WTC11 (cell line): ENCODE measurements around the gene TDRD10. TPM values are rescaled to one million over a fixed set of nuclear protein-coding genes. Genes with fewer than 3 reads are reported as not detected.

ENCODE experiments used
- ATAC-seq: fragments of 200-7000 bp; cut with Tn5 transposase; 2 replicates; pipeline ENCODE4 v1.10.0; 2021; ENCODE audit warnings: mild to moderate bottlenecking, moderate library complexity
- CTCF ChIA-PET: fragments of 300-600 bp; sonication (Branson Sonifier 250); formaldehyde crosslinking; loops from one replicate; lab custom pipeline; 2021; ENCODE audit warnings: antibody characterized with exemption; lab: Charles Lee
- POLR2A ChIA-PET: fragments of 350-600 bp; sonication (Branson Sonifier 250); formaldehyde crosslinking; loops from one replicate; lab custom pipeline; 2021; ENCODE audit warnings: antibody characterized with exemption; lab: Charles Lee
- DNase-seq: peaks from one replicate; pipeline ENCODE4 v3.0.0; 2021; ENCODE audit warnings: low spot score
- H3K27ac Mint-ChIP-seq: 2 replicates; pipeline ENCODE4 v1.8.0; 2021; ENCODE audit warnings: mixed read lengths
- H3K27me3 Mint-ChIP-seq: 2 replicates; pipeline ENCODE4 v1.8.0; 2021; ENCODE audit warnings: low read depth, mild to moderate bottlenecking, moderate library complexity, mixed read lengths
- H3K36me3 Mint-ChIP-seq: 2 replicates; pipeline ENCODE4 v1.8.0; 2021; ENCODE audit warnings: mixed read lengths
- H3K4me1 Mint-ChIP-seq: 2 replicates; pipeline ENCODE4 v1.8.0; 2022; ENCODE audit warnings: mixed read lengths
- H3K4me3 Mint-ChIP-seq: 2 replicates; pipeline ENCODE4 v1.8.0; 2021; ENCODE audit warnings: mild to moderate bottlenecking, moderate library complexity, mixed read lengths
- H3K9me3 Mint-ChIP-seq: 2 replicates; pipeline ENCODE4 v1.8.0; 2021; ENCODE audit warnings: mixed read lengths
- CREM ChIP-seq: sonication (generic); formaldehyde crosslinking; IDR thresholded peaks from 2 replicates; pipeline ENCODE4 v1.8.1; 2022; ENCODE audit warnings: mild to moderate bottlenecking, missing genetic modification reagents, moderate library complexity
- ETV6 ChIP-seq: sonication (generic); formaldehyde crosslinking; IDR thresholded peaks from 2 replicates; pipeline ENCODE4 v1.8.1; 2022; ENCODE audit warnings: mild to moderate bottlenecking, missing genetic modification reagents
- HMGA2 ChIP-seq: fragments of 250-450 bp; sonication (Bioruptor Pico); IDR thresholded peaks from 2 replicates; pipeline ENCODE4 v1.4.0; 2021; ENCODE audit warnings: mild to moderate bottlenecking, moderate library complexity
- IRF2 ChIP-seq: sonication (generic); formaldehyde crosslinking; IDR thresholded peaks from 2 replicates; pipeline ENCODE4 v1.8.0; 2022; ENCODE audit warnings: low read depth, missing genetic modification reagents, borderline replicate concordance
- JUN ChIP-seq: sonication (generic); formaldehyde crosslinking; IDR thresholded peaks from 2 replicates; pipeline ENCODE4 v1.8.0; 2023; ENCODE audit warnings: mild to moderate bottlenecking, missing genetic modification reagents
- MXD4 ChIP-seq: fragments of 250-450 bp; sonication (Bioruptor Pico); IDR thresholded peaks from 2 replicates; pipeline ENCODE4 v1.8.0; 2021; ENCODE audit warnings: mild to moderate bottlenecking, moderate library complexity, borderline replicate concordance
- NFE2L1 ChIP-seq: sonication (generic); formaldehyde crosslinking; IDR thresholded peaks from 2 replicates; pipeline ENCODE4 v1.8.1; 2023; ENCODE audit warnings: missing genetic modification reagents
- NFYB ChIP-seq: sonication (generic); formaldehyde crosslinking; conservative IDR thresholded peaks from 2 replicates; pipeline ENCODE4 v1.8.0; 2022; ENCODE audit warnings: low read depth, missing genetic modification reagents
- NR1H2 ChIP-seq: sonication (generic); formaldehyde crosslinking; IDR thresholded peaks from 2 replicates; pipeline ENCODE4 v1.9.0; 2021; ENCODE audit warnings: mild to moderate bottlenecking, moderate library complexity, missing genetic modification reagents
- RELA ChIP-seq: sonication (generic); formaldehyde crosslinking; IDR thresholded peaks from 2 replicates; pipeline ENCODE4 v1.8.1; 2022; ENCODE audit warnings: missing genetic modification reagents, mild to moderate bottlenecking, borderline replicate concordance
- RORB ChIP-seq: fragments of 250-450 bp; sonication (Bioruptor Pico); IDR thresholded peaks from 2 replicates; pipeline ENCODE4 v1.9.0; 2021; ENCODE audit warnings: mild to moderate bottlenecking
- SMAD3 ChIP-seq: sonication (generic); formaldehyde crosslinking; IDR thresholded peaks from 2 replicates; pipeline ENCODE4 v1.8.0; 2022; ENCODE audit warnings: missing genetic modification reagents, mild to moderate bottlenecking, borderline replicate concordance
- SOX15 ChIP-seq: fragments of 250-450 bp; sonication (Bioruptor Pico); IDR thresholded peaks from 2 replicates; pipeline ENCODE4 v1.9.0; 2021; ENCODE audit warnings: mild to moderate bottlenecking
- SP1 ChIP-seq: sonication (generic); formaldehyde crosslinking; conservative IDR thresholded peaks from 2 replicates; pipeline ENCODE4 v1.8.1; 2022; ENCODE audit warnings: missing genetic modification reagents
- TCF7 ChIP-seq: sonication (generic); formaldehyde crosslinking; IDR thresholded peaks from 2 replicates; pipeline ENCODE4 v1.8.0; 2022; ENCODE audit warnings: mild to moderate bottlenecking, low read depth, missing genetic modification reagents, moderate library complexity
- TEAD4 ChIP-seq: sonication (generic); formaldehyde crosslinking; IDR thresholded peaks from 2 replicates; pipeline ENCODE4 v1.8.0; 2022; ENCODE audit warnings: mild to moderate bottlenecking, missing genetic modification reagents
- ZNF317 ChIP-seq: sonication (generic); formaldehyde crosslinking; IDR thresholded peaks from 2 replicates; pipeline ENCODE4 v1.8.1; 2023; ENCODE audit warnings: low read depth, mild to moderate bottlenecking, moderate library complexity, missing genetic modification reagents, borderline replicate concordance
- ZNF423 ChIP-seq: fragments of 250-450 bp; sonication (Bioruptor Pico); IDR thresholded peaks from 2 replicates; pipeline ENCODE4 v2.1.2; 2022; ENCODE audit warnings: mild to moderate bottlenecking, moderate library complexity
- ZNF671 ChIP-seq: fragments of 250-450 bp; sonication (Bioruptor Pico); IDR thresholded peaks from 2 replicates; pipeline ENCODE4 v1.8.0; 2021; ENCODE audit warnings: mild to moderate bottlenecking
- total RNA-seq: library from RNA; stranded (reverse); gene quantifications from 3 replicates; pipeline ENCODE4 v1.2.3, GENCODE V29; 2021
- TF ChIP-seq, protein P1 (sequence below): sonication (generic); formaldehyde crosslinking; IDR thresholded peaks from 2 replicates; pipeline ENCODE4 v1.8.1; 2022; ENCODE audit warnings: low read depth, mild to moderate bottlenecking, moderate library complexity, missing genetic modification reagents, borderline replicate concordance
- TF ChIP-seq, protein P2 (sequence below): sonication (generic); formaldehyde crosslinking; IDR thresholded peaks from 2 replicates; pipeline ENCODE4 v1.8.1; 2023; ENCODE audit warnings: mild to moderate bottlenecking, missing genetic modification reagents

The TDRD10 gene
- total RNA-seq, 1 experiment from 2014 or later, result 0.09 TPM

DNA sequence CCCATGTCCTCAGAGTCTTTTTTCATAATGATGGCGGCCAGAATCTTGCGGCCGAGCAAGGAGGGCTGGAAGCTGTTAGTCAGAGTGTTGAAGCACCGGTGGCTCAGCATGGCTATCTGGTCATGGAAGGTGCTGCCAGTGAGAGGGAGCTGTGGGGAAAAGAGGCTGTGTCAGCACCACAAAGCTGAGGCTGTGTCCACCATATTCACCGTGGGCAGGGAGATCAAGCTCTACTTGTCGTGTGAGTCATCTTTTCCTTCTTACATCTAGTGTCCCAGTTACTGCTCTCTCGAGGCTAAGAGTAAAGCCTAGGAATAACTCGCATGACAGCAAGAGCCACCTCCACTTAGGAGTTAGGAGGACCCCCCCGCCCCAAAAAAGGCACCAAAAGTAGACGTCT, 87.8 kb downstream of the TDRD10 start:
- Mint-ChIP-seq H3K9me3 (no peaks in the 10 kb centered on the region), H3K36me3 (peaks cover 88% of the 10 kb centered on the region), H3K27me3 (no peaks in the 10 kb centered on the region), H3K4me1 (no peaks in the 10 kb centered on the region), H3K4me3 (no peak overlapping the region), H3K27ac (no peak overlapping the region)
- ChIA-PET CTCF (no interaction called here), POLR2A (no interaction called here)
- TF ChIP-seq ETV6 (CRISPR knock-in tag), result no peak
- no peak for TF ChIP-seq NR1H2 (CRISPR knock-in tag)
- TF ChIP-seq CREM (CRISPR knock-in tag), result no peak
- TF ChIP-seq MXD4 (CRISPR knock-in tag), result no peak
- TF ChIP-seq, protein P1, sequence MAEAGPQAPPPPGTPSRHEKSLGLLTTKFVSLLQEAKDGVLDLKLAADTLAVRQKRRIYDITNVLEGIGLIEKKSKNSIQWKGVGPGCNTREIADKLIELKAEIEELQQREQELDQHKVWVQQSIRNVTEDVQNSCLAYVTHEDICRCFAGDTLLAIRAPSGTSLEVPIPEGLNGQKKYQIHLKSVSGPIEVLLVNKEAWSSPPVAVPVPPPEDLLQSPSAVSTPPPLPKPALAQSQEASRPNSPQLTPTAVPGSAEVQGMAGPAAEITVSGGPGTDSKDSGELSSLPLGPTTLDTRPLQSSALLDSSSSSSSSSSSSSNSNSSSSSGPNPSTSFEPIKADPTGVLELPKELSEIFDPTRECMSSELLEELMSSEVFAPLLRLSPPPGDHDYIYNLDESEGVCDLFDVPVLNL (CRISPR knock-in tag), result no peak
- no peak for TF ChIP-seq TEAD4 (CRISPR knock-in tag)
- no peak for TF ChIP-seq NFE2L1 (CRISPR knock-in tag)
- no peak for TF ChIP-seq SP1
- no peak for TF ChIP-seq SOX15 (CRISPR knock-in tag)
- no peak for TF ChIP-seq RELA
- ATAC-seq, result no peak
- DNase-seq, result no peak

DNA sequence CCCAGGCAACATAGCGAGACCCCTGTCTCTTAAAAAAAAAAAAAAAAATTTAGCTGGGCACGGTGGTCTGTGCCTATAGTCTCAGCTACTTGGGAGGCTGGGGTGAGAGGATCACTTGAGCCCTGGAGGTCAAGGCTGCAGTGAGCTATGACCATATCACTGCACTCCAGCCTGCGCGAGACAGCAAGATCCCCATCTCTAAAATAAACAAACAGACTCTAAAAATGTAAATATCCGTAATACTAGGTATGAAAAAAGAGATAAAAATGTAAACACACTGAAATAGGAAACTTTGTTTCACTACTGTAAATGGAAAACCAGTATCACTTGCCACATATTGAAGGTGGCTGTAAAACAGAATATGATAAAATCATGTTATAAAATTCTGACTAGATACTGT, 88.7 kb downstream of the TDRD10 start:
- no peaks in the 10 kb centered on the region for H3K9me3 Mint-ChIP-seq
- ATAC-seq (no peak), DNase-seq (no peak)
- H3K36me3 Mint-ChIP-seq, result peaks cover 83% of the 10 kb centered on the region
- H3K4me1 Mint-ChIP-seq, result no peaks in the 10 kb centered on the region
- H3K4me3 Mint-ChIP-seq, result no peak overlapping the region
- H3K27ac Mint-ChIP-seq, result no peak overlapping the region
- ChIA-PET POLR2A (no interaction called here), CTCF (no interaction called here)
- H3K27me3 Mint-ChIP-seq, result no peaks in the 10 kb centered on the region
- TF ChIP-seq, protein P1 (CRISPR knock-in tag), result no peak
- TF ChIP-seq ZNF317 (CRISPR knock-in tag) (no peak), TCF7 (CRISPR knock-in tag) (no peak), NFYB (no peak), SMAD3 (no peak), HMGA2 (CRISPR knock-in tag) (no peak), JUN (CRISPR knock-in tag) (no peak), NFE2L1 (CRISPR knock-in tag) (no peak), IRF2 (CRISPR knock-in tag) (no peak)
- TF ChIP-seq, protein P2, sequence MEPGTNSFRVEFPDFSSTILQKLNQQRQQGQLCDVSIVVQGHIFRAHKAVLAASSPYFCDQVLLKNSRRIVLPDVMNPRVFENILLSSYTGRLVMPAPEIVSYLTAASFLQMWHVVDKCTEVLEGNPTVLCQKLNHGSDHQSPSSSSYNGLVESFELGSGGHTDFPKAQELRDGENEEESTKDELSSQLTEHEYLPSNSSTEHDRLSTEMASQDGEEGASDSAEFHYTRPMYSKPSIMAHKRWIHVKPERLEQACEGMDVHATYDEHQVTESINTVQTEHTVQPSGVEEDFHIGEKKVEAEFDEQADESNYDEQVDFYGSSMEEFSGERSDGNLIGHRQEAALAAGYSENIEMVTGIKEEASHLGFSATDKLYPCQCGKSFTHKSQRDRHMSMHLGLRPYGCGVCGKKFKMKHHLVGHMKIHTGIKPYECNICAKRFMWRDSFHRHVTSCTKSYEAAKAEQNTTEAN (CRISPR knock-in tag), result no peak

- ChIA-PET CTCF (no interaction called here), POLR2A (interaction anchor here (0.5 kb wide), 1 partner anchor 94 kb away, joined by 4 read pairs; no protein-coding TSS in a partner anchor)
- no peak for DNase-seq
- ATAC-seq, result no peak
- Mint-ChIP-seq H3K36me3 (peaks cover 82% of the 10 kb centered on the region), H3K27ac (no peak overlapping the region), H3K4me3 (no peak overlapping the region), H3K4me1 (no peaks in the 10 kb centered on the region), H3K27me3 (no peaks in the 10 kb centered on the region), H3K9me3 (no peaks in the 10 kb centered on the region)
- TF ChIP-seq, protein P2 (CRISPR knock-in tag), result no peak
- TF ChIP-seq SP1 (no peak), RORB (CRISPR knock-in tag) (no peak), ZNF423 (CRISPR knock-in tag) (no peak), ZNF671 (CRISPR knock-in tag) (no peak)
Observed at GRCh38 chr1:154591206-154591605, 89.2 kb downstream of the TDRD10 start.
